HFFc6 (cell line): Measurements from ENCODE around the gene FGGY. TPM values are rescaled to one million over a fixed set of nuclear protein-coding genes. Genes with fewer than 3 reads are reported as not detected.
"Not testable (repeated sequence)": the region's sequence is repeated elsewhere in the genome, so short reads cannot be mapped to it uniquely, and the experiment has no call there.

Source experiments
- DNase-seq: peaks from one replicate; pipeline ENCODE4 v3.0.0-alpha.2; 2018
- H3K27ac Mint-ChIP-seq: 2 replicates; pipeline ENCODE4 v1.8.0; 2020; ENCODE audit warnings: mild to moderate bottlenecking, mixed read lengths
- H3K27me3 Mint-ChIP-seq: 2 replicates; pipeline ENCODE4 v1.8.0; 2021; ENCODE audit warnings: mild to moderate bottlenecking, moderate library complexity, mixed read lengths; ENCODE audit not compliant: insufficient read depth
- H3K36me3 Mint-ChIP-seq: 2 replicates; pipeline ENCODE4 v1.8.0; 2021; ENCODE audit warnings: low read depth, mixed read lengths
- H3K4me1 Mint-ChIP-seq: 2 replicates; pipeline ENCODE4 v1.8.0; 2020; ENCODE audit warnings: low read depth, mixed read lengths
- H3K4me3 Mint-ChIP-seq: 2 replicates; pipeline ENCODE4 v1.8.0; 2020; ENCODE audit warnings: mild to moderate bottlenecking, moderate library complexity, mixed read lengths
- H3K9me3 Mint-ChIP-seq: 2 replicates; pipeline ENCODE4 v1.8.0; 2020; ENCODE audit warnings: mild to moderate bottlenecking, mixed read lengths
- total RNA-seq, 6 experiments: library from RNA; stranded (reverse); fragmentation: NEBNext Ultra II Directional; extraction: Animal tissue kit (Norgen Biotek cat#: 25700); gene quantifications; 2 replicates in 1 of 6; 3 replicates in 5 of 6; pipeline ENCODE4 v1.2.3, GENCODE V29; 2021
- TF ChIP-seq, protein P1 (sequence below): fragments of 200-600 bp; sonication (generic); IDR thresholded peaks from 2 replicates; pipeline ENCODE4 v1.5.0; 2021; ENCODE audit warnings: antibody characterized with exemption, mild to moderate bottlenecking

FGGY gene
- total RNA-seq, 6 experiments from 2014 or later: 16.4 to 20.1 (median 18.7) TPM

DNA sequence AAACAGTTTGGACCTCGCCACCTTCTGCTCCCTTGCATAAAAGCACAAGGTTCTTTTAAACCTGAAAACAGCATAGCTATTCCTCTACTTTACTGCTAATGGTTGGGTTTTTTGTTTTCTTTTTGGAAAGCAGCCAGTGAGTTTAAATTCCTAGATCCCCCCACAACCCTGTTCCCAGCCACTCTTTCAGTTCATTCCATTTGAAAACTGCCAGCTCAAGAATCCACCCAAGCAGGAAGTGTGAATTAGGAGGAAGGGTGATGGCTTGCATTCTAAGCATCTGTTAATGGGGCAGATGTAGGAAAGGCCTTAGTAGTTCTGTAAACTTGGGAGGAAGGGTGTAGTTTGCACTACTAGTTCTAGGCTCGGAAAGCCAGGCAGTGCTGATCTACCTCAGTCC lies 344.9 kb downstream of the FGGY start:
- H3K4me1 Mint-ChIP-seq: peaks cover 35% of the 10 kb centered on the region
- no peak overlapping the region for H3K27ac Mint-ChIP-seq
- no peaks in the 10 kb centered on the region; the same call in 1 of the 2 replicates for H3K27me3 Mint-ChIP-seq
- H3K9me3 Mint-ChIP-seq: no peaks in the 10 kb centered on the region
- H3K36me3 Mint-ChIP-seq: no peaks in the 10 kb centered on the region; the same call in 1 of the 2 replicates
- no peak overlapping the region for H3K4me3 Mint-ChIP-seq
- TF ChIP-seq, protein P1, sequence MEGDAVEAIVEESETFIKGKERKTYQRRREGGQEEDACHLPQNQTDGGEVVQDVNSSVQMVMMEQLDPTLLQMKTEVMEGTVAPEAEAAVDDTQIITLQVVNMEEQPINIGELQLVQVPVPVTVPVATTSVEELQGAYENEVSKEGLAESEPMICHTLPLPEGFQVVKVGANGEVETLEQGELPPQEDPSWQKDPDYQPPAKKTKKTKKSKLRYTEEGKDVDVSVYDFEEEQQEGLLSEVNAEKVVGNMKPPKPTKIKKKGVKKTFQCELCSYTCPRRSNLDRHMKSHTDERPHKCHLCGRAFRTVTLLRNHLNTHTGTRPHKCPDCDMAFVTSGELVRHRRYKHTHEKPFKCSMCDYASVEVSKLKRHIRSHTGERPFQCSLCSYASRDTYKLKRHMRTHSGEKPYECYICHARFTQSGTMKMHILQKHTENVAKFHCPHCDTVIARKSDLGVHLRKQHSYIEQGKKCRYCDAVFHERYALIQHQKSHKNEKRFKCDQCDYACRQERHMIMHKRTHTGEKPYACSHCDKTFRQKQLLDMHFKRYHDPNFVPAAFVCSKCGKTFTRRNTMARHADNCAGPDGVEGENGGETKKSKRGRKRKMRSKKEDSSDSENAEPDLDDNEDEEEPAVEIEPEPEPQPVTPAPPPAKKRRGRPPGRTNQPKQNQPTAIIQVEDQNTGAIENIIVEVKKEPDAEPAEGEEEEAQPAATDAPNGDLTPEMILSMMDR: no peak
- no peak for DNase-seq

DNA sequence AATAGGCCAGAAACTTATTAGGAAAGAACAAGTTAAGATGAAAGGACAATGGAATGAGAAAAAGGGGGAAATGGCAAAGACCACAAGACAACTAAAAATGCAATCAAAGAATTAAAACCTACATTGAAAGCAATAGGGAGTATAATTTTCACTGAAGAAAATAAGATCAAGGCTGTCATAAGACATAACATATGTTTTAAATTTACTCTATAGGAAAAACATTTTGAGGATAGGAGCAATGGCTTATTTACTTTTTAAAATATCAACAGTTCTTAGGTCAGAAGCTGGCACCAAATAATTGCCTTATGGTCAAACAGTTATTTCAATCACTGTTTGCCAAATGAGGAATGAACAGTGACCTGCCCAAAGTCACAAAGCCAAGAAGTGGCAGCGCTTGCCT lies 346.6 kb downstream of the FGGY start:
- no peak for DNase-seq
- TF ChIP-seq, protein P1: no peak
- H3K36me3 Mint-ChIP-seq: no peaks in the 10 kb centered on the region; the same call in 1 of the 2 replicates
- no peaks in the 10 kb centered on the region for H3K9me3 Mint-ChIP-seq
- H3K27ac Mint-ChIP-seq: peak overlapping the region; percentile 2; the same call in 1 of the 2 replicates
- H3K4me1 Mint-ChIP-seq: peaks cover 24% of the 10 kb centered on the region
- no peak overlapping the region for H3K4me3 Mint-ChIP-seq
- H3K27me3 Mint-ChIP-seq: no peaks in the 10 kb centered on the region; the same call in 1 of the 2 replicates

DNA sequence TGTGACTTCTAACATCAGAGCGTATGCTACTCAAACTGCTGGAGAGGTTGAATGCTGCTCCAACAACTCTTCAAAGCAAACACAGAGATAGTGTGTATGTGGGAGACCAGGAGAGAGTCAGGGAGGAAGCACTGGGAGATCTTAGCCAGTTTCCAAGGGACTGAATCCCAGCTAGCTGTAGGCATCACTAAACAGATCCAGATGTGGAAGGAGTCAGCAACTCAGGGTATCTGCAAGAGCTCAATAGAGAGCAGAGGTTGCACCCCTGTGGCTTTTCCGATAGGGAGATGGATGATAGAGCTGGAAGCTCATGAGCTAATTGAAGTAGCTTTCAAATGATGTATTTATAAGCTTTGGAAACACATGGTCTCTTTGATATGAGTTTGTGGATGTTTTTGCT lies 349.0 kb downstream of the FGGY start:
- Mint-ChIP-seq H3K4me3 (no peak overlapping the region), H3K4me1 (peaks cover 18% of the 10 kb centered on the region)
- DNase-seq: peak; percentile 47

DNA sequence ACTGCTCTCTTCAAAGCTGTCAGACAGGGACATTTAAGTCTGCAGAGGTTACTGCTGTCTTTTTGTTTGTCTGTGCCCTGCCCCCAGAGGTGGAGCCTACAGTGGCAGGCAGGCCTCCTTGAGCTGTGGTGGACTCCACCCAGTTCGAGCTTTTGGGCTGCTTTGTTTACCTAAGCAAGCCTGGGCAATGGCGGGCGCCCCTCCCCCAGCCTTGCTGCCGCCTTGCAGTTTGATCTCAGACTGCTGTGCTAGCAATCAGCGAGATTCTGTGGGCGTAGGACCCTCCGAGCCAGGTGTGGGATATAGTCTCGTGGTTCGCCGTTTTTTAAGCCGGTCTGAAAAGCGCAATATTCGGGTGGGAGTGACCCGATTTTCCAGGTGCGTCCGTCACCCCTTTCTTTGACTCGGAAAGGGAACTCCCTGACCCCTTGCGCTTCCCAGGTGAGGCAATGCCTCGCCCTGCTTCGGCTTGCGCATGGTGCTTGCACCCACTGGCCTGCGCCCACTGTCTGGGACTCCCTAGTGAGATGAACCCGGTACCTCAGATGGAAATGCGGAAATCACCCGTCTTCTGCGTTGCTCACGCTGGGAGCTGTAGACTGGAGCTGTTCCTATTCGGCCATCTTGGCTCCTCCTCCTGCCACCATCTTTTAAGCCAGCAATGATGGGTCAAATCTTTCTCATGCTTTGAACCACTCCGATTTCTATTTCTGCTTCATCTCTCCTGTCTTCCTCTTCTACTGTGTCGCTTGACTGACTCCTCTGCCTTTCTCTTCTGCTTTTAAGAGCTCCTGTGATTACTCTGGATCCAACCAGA lies 356.5 kb downstream of the FGGY start:
- DNase-seq, H3K9me3 Mint-ChIP-seq, H3K27me3 Mint-ChIP-seq, H3K36me3 Mint-ChIP-seq, H3K4me3 Mint-ChIP-seq, H3K27ac Mint-ChIP-seq, H3K4me1 Mint-ChIP-seq: not testable (repeated sequence)

More for the DNA sequence above, 349.0 kb downstream of the FGGY start:
- Mint-ChIP-seq H3K9me3 (no peaks in the 10 kb centered on the region), H3K27ac (peak overlapping the region; percentile 82), H3K36me3 (no peaks in the 10 kb centered on the region), H3K27me3 (no peaks in the 10 kb centered on the region; the same call in 1 of the 2 replicates)
- TF ChIP-seq, protein P1: no peak

DNA sequence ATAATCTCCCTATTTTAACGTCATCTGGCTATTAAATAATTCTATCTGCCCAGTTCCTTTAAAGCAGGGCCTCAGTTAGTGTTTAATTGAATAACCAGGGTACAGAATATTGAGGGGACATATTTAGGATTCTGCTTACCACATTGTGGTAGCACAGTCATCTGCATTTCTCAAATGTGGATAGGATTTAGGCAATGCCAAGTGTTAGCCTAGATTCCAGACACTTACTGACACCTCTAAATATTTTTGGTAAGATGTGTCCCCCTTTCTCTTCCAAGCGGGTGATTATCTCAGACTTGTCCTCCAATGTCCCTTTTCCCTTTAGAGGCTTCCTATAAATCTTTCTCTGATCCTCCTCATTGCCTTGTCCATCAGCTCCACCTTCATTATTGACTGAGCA lies 357.1 kb downstream of the FGGY start:
- no peaks in the 10 kb centered on the region; the same call in 1 of the 2 replicates for H3K27me3 Mint-ChIP-seq
- peaks cover 5% of the 10 kb centered on the region for H3K36me3 Mint-ChIP-seq
- DNase-seq: no peak
- H3K9me3 Mint-ChIP-seq: no peaks in the 10 kb centered on the region; the same call in 1 of the 2 replicates
- no peak overlapping the region for H3K27ac Mint-ChIP-seq
- H3K4me1 Mint-ChIP-seq: no peaks in the 10 kb centered on the region
- H3K4me3 Mint-ChIP-seq: no peak overlapping the region
- TF ChIP-seq, protein P1: no peak

DNA sequence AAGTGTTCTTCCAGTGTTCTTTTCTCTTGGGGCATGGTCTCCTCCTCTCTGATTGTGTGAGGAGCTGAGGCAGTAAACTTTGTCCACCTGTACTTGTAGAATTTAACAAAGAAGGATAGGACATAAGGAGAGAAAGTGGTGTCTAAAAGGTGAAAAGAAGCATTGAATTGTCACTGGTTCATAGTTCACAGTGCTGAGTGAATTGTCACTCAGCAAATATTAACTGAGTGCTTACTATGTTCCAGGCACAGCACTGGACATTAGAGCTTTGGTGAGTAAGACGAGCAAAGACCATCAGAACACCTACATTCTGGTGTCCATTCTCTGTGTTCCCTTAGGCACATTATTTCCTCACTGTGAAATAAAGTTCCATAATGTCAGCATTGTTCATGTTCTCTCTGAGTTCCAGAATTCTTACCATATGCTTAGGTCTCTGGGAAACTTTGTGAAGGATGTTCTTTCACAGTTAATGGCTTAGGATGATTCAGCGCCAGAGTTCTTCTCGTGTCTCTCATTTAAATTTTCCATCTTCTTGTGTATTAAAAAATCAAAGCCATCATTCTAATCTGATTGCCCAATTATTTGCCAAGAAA lies 361.1 kb downstream of the FGGY start:
- Mint-ChIP-seq H3K9me3 (no peaks in the 10 kb centered on the region; the same call in 1 of the 2 replicates), H3K4me1 (no peaks in the 10 kb centered on the region), H3K4me3 (no peak overlapping the region), H3K27ac (no peak overlapping the region), H3K27me3 (no peaks in the 10 kb centered on the region; the same call in 1 of the 2 replicates), H3K36me3 (peaks cover 5% of the 10 kb centered on the region)
- no peak for DNase-seq
- TF ChIP-seq, protein P1: no peak
